GM23338 (cell line): Measurements from ENCODE around the gene TRIM38.

ENCODE experiments used
- CREB1 ChIP-seq: fragments of 250-450 bp; sonication (Bioruptor Pico); IDR thresholded peaks from 2 replicates; pipeline ENCODE4 v1.5.0; 2020; ENCODE audit warnings: low read depth, mild to moderate bottlenecking, moderate library complexity
- CTCF ChIP-seq, 2 experiments: fragments of 200-600 bp in 1 of 2; sonication (generic) in 1 of 2; conservative IDR thresholded peaks; 2 replicates each; pipeline versions ENCODE4 v1.5.1 to v1.6.1; 2016 to 2017; ENCODE audit warnings: antibody characterized with exemption in 2 of 2, low read depth in 2 of 2, mild to moderate bottlenecking in 2 of 2, moderate library complexity in 1 of 2
- ETS1 ChIP-seq: IDR thresholded peaks from 2 replicates; pipeline ENCODE4 v1.6.1; 2016; ENCODE audit warnings: antibody characterized with exemption
- EZH2 ChIP-seq: fragments of 200-600 bp; sonication (generic); IDR thresholded peaks from one replicate; pipeline ENCODE4 v1.8.0; 2017; ENCODE audit warnings: antibody characterized with exemption, mild to moderate bottlenecking, low read depth; ENCODE audit not compliant: unreplicated experiment
- EZH2phosphoT487 ChIP-seq: fragments of 200-600 bp; sonication (generic); IDR thresholded peaks from one replicate; pipeline ENCODE4 v1.8.1; 2018; ENCODE audit warnings: antibody characterized with exemption; ENCODE audit not compliant: unreplicated experiment
- JUNB ChIP-seq: IDR thresholded peaks from one replicate; pipeline ENCODE4 v1.6.1; 2016; ENCODE audit warnings: antibody characterized with exemption; ENCODE audit not compliant: unreplicated experiment
- POLR2AphosphoS5 ChIP-seq: IDR thresholded peaks from 2 replicates; pipeline ENCODE4 v1.6.1; 2016; ENCODE audit warnings: antibody characterized with exemption, low read depth
- REST ChIP-seq: IDR thresholded peaks from one replicate; pipeline ENCODE4 v1.6.1; 2018; ENCODE audit warnings: antibody characterized with exemption; ENCODE audit not compliant: unreplicated experiment

GRCh38 chr6:25927178-25927577 is 35.4 kb upstream of the TRIM38 start:
- no peak for TF ChIP-seq EZH2
- no peak for TF ChIP-seq REST
- TF ChIP-seq CTCF (conservative IDR thresholded peaks at IDR 0.05; ENCODE audit: low read depth in 2 of 2) = no peak
- no peak for TF ChIP-seq JUNB
- no peak for TF ChIP-seq EZH2phosphoT487
- TF ChIP-seq ETS1 = no peak
- no peak for TF ChIP-seq POLR2AphosphoS5
- no peak for TF ChIP-seq CREB1 (CRISPR knock-in tag)
